Activated T-cell treated with anti-CD3 and anti-CD28 coated beads for 4 hours (primary cell): ENCODE results near the gene P2RX5.
"Not testable (repeated sequence)": the region's sequence is repeated elsewhere in the genome, so short reads cannot be mapped to it uniquely, and the experiment has no call there.

Experiments
- DNase-seq: peaks from one replicate; pipeline ENCODE4 v3.0.0-alpha.2; 2020

The P2RX5 gene

GRCh38 chr17:3695723-3696411 lies at the start of gene P2RX5:
Gene P2RX5, minus strand, starts transcription at chr17:3696155. Its CDS starts 150 bp downstream, at chr17:3696005.
- DNase-seq, result peak; percentile 11

- DNase-seq, result no peak
These were observed 49.1 kb upstream of the P2RX5 start for GRCh38 chr17:3745071-3745470.

GRCh38 chr17:3744014-3744413 lies 48.1 kb upstream of the P2RX5 start:
- DNase-seq, result no peak

- no peak for DNase-seq
These were observed 44.7 kb upstream of the P2RX5 start for GRCh38 chr17:3740611-3741073.

- no peak for DNase-seq
These were observed 43.6 kb upstream of the P2RX5 start for GRCh38 chr17:3739422-3740124.

- peak; percentile 69 for DNase-seq
These were observed 42.8 kb upstream of the P2RX5 start for GRCh38 chr17:3738562-3739295.

GRCh38 chr17:3735515-3735914 lies 39.6 kb upstream of the P2RX5 start:
- no peak for DNase-seq

- not testable (repeated sequence) for DNase-seq
These were observed 38.9 kb upstream of the P2RX5 start for GRCh38 chr17:3734911-3735276.

- no peak for DNase-seq
These were observed 36.3 kb upstream of the P2RX5 start for GRCh38 chr17:3732210-3732621.

- no peak for DNase-seq
These were observed 35.0 kb upstream of the P2RX5 start for GRCh38 chr17:3730881-3731429.

- no peak for DNase-seq
These were observed 33.9 kb upstream of the P2RX5 start for GRCh38 chr17:3729881-3730280.

- DNase-seq, result not testable (repeated sequence)
These were observed 32.1 kb upstream of the P2RX5 start for GRCh38 chr17:3728099-3728498.

- no peak for DNase-seq
These were observed 31.1 kb upstream of the P2RX5 start for GRCh38 chr17:3727041-3727440.

- no peak for DNase-seq
These were observed 28.6 kb upstream of the P2RX5 start for GRCh38 chr17:3724378-3725077.

- DNase-seq, result peak; percentile 84
These were observed 27.8 kb upstream of the P2RX5 start, which contains the start of gene HASPIN for GRCh38 chr17:3723556-3724377. Gene HASPIN, plus strand, starts transcription at chr17:3723903. Its CDS starts 33 bp downstream, at chr17:3723936.

GRCh38 chr17:3723188-3723555 lies 27.2 kb upstream of the P2RX5 start:
- DNase-seq, result no peak

GRCh38 chr17:3722716-3723115 lies 26.8 kb upstream of the P2RX5 start:
- DNase-seq, result no peak

- DNase-seq, result no peak
These were observed 23.3 kb upstream of the P2RX5 start for GRCh38 chr17:3719265-3719664.

GRCh38 chr17:3718201-3718600 lies 22.2 kb upstream of the P2RX5 start:
- no peak for DNase-seq

- no peak for DNase-seq
These were observed 19.3 kb upstream of the P2RX5 start for GRCh38 chr17:3715296-3715695.

GRCh38 chr17:3712811-3713463 lies 17.0 kb upstream of the P2RX5 start:
- no peak for DNase-seq
